GM21423 (cell line): ENCODE measurements around the gene LYPD3.
A peak's percentile ranks its signal among the peaks of the same experiment; 100 is the strongest.

Experiments
- ATAC-seq: cut with Tn5 transposase; IDR thresholded peaks from one replicate; pipeline ENCODE4 v1.9.1; 2021; ENCODE audit warnings: mild to moderate bottlenecking, moderate library complexity; ENCODE audit not compliant: unreplicated experiment

Gene LYPD3

DNA sequence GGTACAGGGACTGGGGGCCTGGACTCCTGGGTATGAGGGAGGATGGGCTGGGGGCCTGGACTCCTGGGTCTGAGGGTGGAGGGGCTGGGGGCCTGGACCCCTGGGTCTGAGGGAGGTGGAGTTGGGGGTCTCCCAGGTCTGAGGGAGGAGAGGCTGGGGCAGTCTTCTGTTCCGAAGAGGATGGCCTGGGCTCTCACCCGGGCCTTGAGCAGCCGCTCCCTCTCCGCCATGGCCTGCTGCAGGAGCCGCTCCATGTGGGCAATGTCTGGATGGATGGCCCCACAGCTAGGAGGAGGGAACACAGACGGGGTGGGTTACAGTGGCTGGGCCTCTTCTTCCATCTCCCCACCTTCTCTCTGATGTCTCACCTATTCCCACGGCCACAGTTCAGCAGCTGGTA is 21.0 kb upstream of the LYPD3 start:
- ATAC-seq = no peak

DNA sequence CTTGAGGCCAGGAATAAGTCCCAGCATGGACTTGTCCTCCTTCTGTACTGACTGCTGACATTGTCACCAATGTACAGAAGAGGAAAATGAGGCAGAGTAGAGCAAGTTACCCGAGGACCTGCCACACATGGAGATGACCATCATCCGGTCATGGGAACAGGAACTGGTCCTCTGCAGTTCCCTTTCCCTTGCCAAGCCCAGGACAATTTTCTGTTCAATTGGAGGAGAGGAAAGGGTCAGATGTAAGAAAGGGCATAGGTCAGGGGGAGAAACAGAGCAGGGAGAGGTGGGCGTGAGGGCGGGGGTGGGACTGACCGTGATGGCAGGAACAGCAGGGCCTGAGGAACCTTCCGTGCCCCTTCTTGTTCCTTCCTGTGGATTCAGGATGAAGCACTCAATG is 20.5 kb upstream of the LYPD3 start:
- no peak for ATAC-seq

DNA sequence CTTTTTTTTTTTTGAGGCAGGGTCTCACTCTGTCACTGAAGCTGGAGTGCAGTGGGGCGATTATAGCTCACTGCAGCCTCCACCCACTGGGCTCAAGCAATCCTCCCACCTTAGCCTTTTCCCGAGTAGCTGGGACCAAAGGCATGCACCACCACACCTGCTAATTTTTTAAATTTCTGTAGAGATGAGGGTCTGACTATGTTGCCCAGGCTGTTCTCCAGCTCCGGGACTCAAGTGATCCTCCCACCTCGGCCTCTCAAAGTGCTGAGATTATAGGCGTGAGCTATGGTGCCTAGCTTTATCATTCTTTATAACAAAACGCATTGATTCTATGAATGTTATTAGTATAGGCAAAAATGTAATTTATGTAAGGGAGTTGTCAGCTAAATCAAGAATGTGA is 17.9 kb upstream of the LYPD3 start:
- ATAC-seq = no peak

DNA sequence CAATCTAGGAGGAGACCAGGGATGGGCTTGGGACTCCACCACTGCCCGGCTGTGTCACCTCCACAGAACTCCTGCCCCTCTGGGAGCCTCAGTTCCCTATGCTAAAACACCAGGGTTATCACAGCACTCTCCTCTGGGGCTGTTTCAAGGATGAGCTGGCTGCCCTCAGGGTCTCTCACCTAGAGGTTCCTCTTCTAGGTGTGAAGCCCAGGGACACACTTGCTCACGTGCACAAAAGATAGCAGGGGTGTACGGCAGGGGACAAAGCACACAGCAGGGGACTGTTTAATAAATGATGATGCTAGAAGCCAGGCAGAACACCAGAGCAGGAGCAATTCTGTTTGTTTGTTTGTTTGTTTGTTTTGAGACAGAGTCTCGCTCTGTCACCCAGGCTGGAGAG is 16.8 kb upstream of the LYPD3 start:
- no peak for ATAC-seq

DNA sequence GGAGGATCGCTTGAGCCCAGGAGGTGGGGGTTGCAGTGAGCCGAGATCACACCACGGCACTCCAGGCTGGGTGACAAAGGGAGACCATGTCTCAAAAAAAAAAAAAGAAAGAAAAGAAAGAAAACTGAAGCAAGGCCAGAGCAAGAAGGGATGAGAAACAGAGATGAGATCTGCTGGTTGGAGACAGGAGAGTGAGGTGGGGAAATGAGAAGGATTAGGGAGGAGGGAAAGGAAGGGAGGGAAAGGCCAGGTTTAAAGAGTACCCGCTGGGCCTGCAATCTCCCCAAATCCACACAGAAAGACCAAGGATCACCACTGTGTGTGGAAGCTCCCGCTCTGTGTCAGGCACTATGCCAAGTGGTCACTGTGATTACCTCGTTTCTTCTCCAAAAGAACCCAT is 16.3 kb upstream of the LYPD3 start:
- ATAC-seq = no peak

DNA sequence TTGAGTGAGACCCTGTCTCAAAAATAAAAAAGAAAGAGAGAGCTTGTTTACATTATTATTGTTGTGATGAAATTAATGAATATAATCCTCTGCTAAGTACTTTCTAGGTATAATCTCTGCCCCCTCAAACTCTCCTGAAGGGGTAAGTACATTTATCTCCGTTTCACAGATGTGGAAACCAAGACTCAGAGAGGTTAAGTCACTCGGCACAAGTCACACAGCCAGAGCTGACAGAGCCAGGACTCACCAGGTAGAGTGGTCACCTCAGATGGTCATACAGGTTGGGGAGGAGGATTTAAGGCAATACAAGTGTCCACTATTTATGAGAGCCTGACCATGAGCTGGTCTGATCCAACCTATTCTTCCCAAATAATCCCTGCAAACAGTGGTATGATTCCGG is 15.2 kb upstream of the LYPD3 start:
- no peak for ATAC-seq

DNA sequence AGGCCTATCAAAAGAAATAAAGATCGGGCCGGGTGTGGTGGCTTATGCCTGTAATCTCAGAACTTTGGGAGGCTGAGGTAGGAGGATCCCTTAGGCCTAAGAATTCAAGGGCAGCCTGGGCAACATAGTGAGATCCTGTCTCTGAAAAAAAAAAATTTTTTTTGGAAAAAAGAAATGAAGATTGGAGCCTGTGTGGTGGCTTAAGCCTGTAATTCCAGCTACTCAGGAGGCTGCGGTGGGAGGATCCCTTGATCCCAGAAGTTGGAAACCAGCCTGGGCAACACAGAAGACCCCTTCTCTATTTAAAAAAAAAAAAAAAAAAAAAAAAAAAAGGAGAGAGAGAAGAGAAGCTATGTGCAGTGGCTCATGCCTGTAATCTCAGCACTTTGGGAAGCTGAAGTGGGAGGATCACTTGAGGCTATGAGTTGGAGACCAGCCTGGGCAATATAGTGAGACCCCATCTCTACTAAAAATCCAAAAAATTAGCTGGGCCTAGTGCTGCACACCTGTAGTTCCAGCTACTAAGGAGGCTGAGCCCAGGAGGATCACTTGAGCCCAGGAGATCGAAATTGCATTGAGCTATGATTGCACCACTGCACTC is 14.7 kb upstream of the LYPD3 start:
- ATAC-seq = no peak

DNA sequence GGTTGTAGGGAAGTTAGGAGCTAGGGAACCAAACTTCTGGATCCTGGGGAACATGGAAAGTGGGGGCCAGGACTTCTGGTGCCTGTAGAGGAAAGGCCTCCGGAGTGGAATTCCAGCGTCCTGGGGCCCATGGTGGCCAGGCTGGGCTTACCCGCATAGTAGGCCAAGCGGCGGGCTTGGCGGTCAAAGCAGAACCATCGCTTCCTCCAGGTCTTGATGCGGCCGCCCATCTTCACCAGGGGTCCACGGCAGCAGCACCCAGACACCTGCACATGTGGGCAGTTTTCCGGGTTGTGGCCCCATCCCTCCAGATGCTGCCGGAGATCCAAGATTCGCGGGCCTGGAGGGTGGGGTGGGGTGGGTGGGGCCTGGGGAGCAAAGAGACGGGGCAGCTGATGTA is 13.8 kb upstream of the LYPD3 start:
- ATAC-seq = no peak

DNA sequence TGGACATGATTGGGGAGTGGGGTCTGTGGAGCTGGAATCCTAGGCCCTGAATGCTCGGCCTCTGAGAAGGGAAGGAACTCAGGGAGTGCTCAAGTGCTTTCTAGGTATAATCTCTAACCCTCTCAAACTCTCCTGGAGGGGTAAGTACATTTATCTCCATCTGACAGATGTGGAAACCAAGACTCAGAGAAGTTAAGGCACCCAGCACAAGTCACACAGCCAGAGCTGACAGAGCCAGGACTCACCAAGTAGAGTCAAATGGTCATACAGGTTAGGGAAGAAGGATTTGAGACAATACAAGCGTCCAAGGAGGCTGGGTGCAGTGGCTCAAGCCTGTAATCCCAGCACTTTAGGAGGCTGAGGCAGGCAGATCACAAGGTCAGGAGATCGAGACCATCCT is 12.9 kb upstream of the LYPD3 start:
- ATAC-seq = no peak

DNA sequence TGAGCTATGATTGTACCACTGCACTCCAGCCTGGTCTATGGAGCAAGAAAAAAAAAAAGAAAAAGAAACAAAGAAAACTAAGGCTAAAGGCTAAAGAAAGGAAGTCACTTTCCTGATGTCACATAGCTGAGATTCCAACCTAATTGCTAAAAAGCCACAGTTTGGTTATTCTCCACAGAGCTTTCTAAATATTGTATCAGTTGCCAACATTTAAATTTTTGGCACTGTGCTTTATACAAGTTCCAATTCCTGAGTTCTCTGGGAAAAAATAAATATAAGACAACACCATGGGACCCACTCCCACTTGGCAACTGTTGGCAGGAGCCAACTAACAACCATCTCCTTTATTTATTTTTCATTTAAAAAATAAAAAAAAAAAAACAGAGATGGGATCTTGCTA is 11.2 kb upstream of the LYPD3 start:
- ATAC-seq = no peak

DNA sequence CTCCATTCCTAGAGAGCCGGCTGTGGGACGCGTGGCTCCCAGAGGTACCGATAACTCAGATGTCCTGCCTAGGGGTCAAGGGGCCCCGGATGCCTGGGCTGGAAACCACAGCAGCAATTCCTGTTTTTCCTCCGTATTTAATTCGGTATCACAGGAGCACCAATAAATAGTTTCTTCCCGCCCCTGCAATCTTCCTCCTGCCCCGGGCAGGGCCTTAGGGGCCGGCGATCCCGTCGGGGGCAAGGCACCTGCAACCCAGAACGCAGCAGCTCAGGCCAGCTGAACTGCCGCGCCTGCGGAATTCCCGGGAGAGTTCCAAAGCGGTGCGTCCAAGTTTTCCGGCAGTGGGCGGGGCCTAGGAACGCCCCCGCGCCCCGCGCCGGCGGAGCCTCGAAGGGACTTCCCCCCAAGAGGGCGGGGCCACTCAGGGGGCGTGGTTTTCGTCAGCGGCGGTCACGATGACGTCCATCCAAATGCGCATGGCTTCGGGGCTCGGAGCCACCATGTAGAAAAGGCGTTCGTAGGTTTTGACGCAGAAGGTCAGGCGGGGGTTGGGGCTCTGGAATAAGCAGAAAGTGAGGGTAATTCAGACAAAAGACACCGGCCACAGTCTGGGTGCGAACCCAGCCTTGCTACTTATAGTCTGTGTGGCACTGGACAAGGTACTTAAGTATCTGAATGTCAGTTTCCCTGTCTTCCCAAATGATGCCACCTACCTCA is 9.7 kb upstream of the LYPD3 start:
- ATAC-seq = peak; percentile 71

DNA sequence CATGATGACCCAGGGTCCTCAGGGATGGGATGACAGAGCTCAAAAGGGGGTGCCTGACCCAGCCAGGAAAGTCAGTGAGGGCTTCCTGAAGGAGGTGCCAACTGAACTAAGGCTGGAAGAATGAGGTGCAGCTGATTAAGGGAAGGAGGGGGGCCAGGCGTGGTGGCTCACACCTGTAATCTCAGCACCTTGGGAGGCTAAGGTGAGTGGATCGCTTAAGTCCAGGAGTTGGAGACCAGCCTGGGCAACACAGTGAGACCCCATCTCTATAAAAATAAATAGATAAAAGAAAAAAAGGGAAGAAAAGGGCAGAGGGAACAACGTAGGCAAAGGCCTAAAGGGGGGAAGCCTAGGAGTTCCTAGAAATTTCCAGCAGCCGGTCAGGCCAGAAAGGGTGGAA is 9.1 kb upstream of the LYPD3 start:
- ATAC-seq = no peak

DNA sequence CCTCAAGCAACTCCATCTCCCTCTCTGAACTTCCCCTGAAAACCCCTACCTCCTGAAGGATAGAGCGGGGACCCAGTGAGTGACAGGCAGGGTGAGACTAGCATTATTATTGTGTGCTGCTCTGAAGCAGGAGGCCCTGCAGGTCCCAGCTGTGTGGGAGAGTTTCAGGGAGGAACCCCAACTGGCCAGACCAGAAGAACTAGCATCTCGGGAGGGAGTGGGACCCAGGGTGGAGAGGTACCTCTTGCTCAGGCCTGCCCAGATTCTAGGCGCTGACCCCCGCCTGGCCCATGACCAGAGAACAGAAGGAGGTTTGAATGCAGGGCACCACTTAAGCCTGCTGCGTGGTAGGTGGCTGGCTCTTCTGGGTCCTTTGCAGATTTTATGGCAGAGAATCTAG is 5.7 kb upstream of the LYPD3 start:
- no peak for ATAC-seq

DNA sequence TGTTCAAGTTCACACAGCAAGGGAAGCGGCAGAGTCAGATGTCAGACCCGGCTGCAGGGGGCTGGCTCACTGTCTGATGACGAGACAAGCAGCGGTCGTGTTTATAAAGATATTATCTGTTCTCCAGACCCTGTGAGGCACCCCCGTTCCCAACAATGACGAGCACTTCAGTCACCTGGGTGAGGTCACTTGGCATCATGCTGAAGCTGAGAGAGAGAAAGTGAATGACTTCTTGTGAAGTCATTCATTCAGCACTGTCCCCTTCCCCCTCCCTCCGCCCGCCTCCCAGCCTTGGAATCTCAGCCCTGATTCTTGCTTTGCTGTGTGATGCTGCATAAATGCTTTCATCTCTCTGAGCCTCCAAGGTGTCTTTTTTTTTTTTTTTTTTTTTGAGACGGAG is 4.9 kb upstream of the LYPD3 start:
- ATAC-seq = no peak

DNA sequence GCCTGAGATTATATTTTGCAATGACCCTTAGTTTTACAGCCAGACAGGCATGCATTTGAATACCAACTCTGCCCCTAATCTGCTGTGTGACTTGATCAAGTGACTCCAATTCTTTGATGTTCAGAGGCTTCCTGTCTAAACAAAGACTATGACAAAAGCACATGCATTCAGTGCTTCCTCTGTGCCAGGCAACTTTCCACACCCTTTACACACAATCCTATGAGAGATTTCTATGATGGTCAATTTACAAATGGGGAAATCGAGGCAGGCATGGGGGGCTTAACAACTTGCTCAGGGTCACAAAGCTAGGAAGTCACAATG is 3.7 kb upstream of the LYPD3 start:
- no peak for ATAC-seq

DNA sequence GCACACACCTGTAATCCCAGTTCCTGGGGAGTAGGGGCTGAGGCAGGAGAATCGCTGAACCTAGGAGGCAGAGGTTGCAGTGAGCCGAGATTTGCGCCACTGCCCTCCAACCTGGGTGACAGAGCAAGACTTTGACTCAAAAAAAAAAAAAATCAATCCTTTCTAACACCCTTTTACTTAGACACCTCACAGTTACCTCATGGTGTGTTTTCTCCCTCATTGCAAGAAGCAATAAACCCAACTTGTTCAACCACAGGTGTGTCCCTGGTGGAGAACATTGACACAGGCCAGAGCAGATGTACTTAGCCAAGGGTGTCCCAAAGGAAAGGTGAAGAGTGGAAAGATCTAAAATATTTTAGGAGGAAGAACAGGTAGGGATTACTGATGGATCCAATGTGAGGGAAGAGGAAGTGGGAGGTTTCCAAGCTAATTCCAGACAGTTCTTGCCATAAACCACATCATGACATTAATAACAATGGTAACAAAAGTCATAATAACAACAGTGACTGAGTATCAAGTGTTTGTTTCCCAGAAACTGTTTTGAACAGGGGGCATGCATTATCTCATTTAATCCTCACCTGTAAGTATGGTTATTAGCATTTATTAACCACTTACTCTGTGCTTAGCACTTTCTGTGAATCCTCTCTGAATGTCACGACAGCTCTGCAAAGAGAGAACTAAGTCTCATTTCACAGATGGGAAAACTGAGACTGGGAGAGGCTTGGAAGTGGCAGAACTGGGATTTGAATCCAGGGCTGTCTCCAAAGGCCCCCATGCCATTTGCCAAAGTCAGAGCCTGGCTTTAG is 3.1 kb upstream of the LYPD3 start:
- ATAC-seq = no peak

DNA sequence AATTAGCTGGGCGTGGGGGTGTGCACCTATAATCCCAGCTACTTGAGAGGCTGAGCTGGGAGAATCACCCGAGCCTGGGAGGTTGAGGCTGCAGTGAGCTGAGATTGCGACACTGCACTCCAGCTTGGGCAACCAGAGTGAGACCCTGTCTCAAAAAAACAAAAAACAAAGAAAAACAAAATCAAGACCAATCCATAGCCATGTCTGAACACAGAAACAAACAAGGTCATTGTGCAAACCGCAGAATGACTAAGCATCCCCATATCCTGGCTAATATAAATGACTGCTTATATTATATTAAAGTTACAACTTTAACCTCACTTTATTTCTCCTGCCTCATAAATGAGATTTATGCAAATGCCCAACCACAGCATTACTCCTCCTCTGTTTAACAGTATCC is 2.3 kb upstream of the LYPD3 start:
- no peak for ATAC-seq

DNA sequence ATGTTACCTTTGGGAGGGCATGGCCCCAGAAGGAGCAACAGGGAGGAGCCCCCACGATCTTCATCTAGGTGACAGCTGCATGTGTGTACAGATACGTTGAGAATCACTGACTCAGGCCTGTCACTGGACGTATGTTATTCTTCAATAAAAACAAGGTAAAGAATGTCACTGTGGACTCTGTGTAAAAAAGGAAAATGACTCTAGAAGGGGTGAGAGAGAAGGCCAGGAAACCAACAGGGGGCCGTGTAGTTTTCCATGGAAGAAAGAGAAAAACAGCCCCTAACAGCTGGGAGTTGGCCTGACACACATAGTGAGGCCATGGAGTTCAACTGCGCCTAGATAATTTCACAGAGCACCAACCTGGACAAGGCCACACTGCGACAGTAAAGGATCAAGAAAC is 1.9 kb upstream of the LYPD3 start:
- no peak for ATAC-seq

DNA sequence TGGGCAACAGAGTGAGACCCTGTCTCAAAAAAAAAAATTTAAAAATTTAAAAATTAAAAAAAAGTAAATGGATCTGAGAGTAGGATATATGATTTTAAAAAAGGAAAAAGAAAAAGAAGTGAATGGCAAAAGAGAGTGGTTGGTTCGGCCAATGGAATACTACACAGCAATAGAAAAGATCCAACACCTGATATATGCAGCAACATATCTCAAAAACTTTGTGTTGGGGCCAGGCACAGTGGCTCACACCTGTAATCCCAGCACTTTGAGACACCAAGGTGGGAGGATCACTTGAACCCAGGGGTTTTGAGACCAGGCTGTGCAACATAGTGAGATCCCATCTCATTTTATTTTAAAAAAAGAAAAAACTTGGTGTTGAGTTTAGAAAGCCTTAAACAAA is 1.4 kb upstream of the LYPD3 start:
- no peak for ATAC-seq

DNA sequence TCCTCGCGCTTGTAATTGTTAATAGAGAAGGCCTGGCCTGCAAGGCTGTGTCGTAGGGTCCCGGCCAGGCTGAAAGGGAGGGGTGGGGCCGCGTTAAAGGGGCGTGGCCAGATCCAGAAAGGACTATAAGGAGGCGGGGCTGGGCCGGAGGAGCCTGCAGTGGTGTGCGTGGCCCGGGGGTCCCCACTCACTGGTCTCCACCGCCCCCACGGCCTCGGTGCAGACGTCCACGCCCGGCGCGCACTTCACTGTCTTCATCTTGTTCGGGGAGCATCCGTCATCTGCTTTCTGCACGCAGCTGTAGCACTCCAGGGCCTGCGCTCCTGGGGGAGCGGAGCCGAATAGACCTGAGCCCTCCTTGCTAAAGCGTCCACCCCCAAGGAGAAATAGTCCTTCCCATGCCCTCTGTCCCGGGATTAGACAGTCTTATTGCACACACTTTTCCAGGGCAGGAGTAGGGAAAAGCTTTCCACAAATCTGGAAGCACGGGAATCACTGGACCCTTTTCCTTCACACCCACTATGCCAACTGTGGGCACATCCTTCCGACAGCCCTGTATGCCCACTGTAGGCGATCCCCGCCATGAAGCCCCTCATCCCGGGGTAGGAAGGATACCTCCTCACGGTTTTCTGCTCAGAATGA is 1.2 kb downstream of the LYPD3 start:
- ATAC-seq = peak; percentile 44

DNA sequence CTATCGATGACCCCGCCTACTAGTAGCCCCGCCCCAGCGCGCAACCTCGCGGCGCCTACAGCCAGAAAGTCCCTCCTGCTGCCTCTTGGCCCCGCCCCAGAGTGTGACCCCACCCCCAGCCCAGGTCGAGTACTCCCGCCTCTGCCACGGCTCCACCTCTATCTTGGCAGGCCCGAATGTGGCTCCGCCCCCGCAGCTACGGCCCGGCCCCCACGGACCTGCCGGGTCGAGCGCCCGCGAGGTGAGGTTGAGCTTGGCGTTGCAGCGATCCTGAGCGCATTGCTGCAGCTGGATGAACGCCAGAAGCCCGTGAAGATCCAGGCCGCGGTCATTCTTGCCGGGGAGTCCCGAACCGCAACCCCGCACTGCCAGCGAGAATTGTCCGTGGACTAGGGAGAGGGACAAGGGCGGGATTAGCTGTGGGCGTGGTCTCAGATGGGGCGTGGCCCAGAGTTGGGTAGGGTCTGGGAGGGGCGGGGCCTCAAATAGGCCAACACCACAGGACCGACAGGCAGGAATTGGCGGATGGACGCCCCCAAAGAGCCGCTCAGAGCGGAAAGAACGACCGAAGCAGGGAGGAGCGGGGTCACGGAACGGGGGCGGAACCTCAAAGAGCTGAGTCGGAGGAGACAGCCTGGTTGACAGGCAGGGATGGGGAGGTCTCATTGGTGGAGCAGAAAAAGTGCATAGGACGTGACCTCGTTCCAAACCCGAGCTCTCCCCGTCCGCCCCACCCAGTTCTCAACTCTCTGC is 1.9 kb downstream of the LYPD3 start:
- ATAC-seq = peak; percentile 85
